GM10248 (cell line): ENCODE data around the gene PC.
A peak's percentile ranks its signal among the peaks of the same experiment; 100 is the strongest.

ENCODE experiments used
- CTCF ChIA-PET: fragments of 300-600 bp; sonication (Branson Sonifier 250); formaldehyde crosslinking; extraction: SDS; loops from one replicate; lab custom pipeline; 2021; ENCODE audit warnings: antibody characterized with exemption; lab: Yijun Ruan, JAX
- POLR2A ChIA-PET: fragments of 350-650 bp; sonication (Branson Sonifier 250); formaldehyde crosslinking; extraction: SDS; loops from one replicate; lab custom pipeline; 2020; ENCODE audit warnings: antibody characterized with exemption; lab: Yijun Ruan, JAX
- DNase-seq: peaks from one replicate; pipeline ENCODE4 v3.0.0; 2012; ENCODE audit errors: extremely low spot score
- TF ChIP-seq, protein P1 (sequence below): IDR thresholded peaks from 2 replicates; pipeline ENCODE4 v1.5.1; 2012; ENCODE audit warnings: mild to moderate bottlenecking, low read depth; ENCODE audit errors: extremely low read depth, missing control alignments, control extremely low read depth

Gene PC

DNA sequence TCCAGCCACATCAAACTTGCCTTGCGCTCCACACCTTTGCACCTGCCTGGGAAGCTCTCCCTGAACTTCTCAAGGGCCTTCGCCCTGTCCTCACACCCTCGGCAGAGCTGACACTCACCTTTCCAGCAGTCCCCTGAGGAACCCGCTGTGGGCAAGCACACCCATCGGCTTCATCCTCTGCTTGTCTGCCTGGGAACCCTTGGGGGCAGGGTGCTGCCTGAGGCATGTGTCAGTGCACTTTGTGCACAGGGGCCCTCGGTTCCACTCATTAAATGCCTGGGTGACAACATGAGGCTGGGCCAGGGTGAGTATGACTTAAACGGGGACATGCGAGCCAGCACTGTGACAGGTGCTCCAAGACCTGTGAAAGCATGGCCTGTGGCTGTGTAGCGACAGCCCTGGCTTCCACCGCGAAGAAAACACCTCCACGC is 103.9 kb downstream of the PC start:
- POLR2A ChIA-PET = no interaction called here
- DNase-seq = no peak
- CTCF ChIA-PET = interaction anchor here (1.0 to 1.5 kb wide), 3 partner anchors 10 to 528 kb away, joined by 3 to 6 read pairs (median 3); no protein-coding TSS in a partner anchor
- TF ChIP-seq, protein P1, sequence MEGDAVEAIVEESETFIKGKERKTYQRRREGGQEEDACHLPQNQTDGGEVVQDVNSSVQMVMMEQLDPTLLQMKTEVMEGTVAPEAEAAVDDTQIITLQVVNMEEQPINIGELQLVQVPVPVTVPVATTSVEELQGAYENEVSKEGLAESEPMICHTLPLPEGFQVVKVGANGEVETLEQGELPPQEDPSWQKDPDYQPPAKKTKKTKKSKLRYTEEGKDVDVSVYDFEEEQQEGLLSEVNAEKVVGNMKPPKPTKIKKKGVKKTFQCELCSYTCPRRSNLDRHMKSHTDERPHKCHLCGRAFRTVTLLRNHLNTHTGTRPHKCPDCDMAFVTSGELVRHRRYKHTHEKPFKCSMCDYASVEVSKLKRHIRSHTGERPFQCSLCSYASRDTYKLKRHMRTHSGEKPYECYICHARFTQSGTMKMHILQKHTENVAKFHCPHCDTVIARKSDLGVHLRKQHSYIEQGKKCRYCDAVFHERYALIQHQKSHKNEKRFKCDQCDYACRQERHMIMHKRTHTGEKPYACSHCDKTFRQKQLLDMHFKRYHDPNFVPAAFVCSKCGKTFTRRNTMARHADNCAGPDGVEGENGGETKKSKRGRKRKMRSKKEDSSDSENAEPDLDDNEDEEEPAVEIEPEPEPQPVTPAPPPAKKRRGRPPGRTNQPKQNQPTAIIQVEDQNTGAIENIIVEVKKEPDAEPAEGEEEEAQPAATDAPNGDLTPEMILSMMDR = no peak

DNA sequence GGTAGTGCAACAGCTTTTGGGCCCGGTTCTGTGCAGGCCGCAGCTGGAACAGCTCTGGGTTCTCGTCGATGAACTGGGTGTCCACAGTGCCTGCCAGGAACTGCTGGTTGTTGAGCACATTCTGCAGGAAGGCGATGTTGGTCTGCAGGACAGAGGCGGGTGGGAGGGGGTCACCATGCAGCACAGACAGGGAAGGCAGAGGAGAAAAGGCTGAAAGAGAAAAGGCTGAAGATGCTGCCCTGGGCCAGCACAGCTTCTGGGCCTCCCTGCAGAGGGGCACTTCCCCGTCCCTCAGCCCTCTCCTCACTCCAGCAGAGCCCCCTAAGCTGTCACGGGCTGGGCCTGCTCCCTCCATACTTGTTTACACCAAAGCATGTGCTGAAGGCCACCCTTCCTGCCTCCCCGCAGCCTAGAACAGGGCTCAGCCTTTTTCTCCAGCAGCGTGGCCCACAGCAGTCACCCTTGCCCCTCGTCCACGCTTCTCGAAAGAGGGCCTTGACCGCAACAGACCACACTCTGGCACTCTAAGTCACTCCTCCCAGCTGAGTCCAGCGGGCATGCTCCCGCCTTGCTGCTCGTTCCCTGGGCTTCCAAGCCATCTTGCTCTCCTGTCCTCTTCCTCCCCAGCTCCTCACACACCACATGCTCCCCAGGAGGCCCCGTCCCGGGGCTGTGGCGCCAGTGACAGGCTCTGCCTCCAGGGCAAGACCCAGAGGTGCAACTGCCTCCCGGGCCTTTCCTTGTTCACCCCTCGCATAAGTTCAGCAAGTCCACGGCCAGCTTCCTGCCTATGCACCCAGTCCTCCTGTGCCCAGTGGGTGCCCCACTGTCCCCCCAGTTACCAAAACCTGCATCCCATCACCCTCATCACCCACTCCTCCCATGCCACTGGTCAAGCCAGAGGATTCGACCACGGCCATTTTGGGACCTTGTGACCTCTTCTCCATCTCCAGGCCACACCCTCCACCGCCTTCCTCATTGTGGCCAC is 104.6 kb downstream of the PC start:
- ChIA-PET CTCF (interaction anchor here (0.7 to 2.1 kb wide), 6 partner anchors 9 to 528 kb away, joined by 3 to 11 read pairs (median 4); partner anchors contain the start of gene RCE1), POLR2A (no interaction called here)

DNA sequence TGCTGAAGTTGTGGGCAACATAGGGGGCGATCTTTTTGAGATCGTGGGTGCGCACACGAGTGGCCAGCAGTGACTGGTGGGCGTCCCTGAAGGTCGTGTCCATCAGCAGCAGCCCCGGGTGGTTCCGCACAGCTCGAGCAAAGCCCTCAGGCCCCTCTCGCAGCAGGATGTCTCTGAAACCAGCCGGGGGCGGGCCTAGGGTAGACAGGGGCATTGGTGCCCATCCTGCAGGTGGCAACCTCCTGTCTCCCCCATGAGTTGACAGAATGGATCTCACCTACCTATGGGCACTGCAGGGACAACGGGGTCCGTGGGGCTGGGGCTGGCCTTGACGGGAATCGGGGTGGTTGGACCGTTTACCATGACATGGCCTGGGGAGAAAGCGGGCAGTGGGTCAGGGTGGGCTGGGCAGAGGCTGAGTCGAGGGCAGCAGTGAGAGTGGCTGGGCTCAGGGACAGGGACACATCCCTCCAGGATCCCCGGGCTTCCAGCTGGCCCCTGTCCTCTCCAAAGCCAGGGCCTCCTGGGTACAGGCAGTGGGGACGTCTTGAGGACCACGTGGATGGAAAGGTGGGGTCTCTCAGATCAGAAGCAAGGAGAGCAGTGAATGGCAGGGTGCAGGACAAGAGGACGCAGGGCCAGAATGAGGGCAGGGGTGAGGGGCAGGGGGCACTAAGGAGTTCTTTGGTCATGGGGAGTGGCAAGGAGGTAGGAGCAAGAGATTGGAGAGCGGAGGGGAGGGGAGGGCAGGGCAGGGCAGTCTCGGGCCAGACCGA is 105.5 kb downstream of the PC start:
- POLR2A ChIA-PET = no interaction called here
- CTCF ChIA-PET = interaction anchor here (0.7 to 3.5 kb wide), 9 partner anchors 9 to 175 kb away, joined by 3 to 13 read pairs (median 4); partner anchors contain the start of genes RBM4B and RCE1

More for the DNA sequence above, 104.6 kb downstream of the PC start:
- DNase-seq = no peak
- TF ChIP-seq, protein P1 = no peak

DNA sequence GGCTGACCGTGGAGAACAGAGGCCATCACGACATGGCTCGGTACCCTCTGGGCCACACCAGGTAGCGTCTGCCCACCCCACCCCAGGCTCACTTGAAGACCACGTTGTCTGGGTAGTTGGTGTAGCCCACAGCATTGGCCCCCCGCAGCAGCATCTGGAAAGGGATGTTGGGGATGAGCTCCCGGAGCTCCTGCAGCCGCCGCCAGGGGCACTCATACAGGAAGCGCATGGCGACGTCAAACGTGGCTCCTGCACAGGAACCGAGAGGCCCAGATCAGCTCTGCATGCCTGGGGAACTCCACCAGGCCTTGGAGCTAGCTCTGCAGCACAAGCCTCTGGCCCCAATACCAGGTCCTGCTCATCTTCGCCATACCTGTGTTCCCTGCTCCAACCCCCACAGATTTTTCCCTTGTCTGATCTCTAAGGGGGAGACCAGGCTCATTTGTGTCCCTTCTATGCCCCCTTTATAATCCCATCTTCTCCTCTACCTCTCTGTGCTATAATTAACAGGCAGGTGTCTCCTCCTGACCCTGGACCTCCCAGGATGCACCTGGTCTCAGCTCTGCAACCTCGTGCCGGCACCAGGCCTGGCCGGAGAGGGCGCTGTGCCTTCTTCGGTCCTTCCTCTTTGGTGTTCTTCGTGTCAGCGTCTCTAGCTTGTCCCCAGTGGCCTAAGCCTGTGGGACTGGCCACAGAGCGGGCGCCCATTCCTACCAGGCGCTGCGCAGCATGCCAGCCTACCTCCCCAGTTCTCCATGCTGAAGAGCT is 106.3 kb downstream of the PC start:
- no peak for DNase-seq
- TF ChIP-seq, protein P1 = peak; percentile 20
- ChIA-PET POLR2A (interaction anchor here (1.0 kb wide), 1 partner anchor 10 kb away, joined by 5 read pairs; no protein-coding TSS in a partner anchor), CTCF (interaction anchor here (0.7 to 3.5 kb wide), 13 partner anchors 8 to 508 kb away, joined by 3 to 13 read pairs (median 4); partner anchors contain the start of genes RBM4B and RCE1)

More for the DNA sequence above, 105.5 kb downstream of the PC start:
- DNase-seq = no peak
- TF ChIP-seq, protein P1 = no peak

DNA sequence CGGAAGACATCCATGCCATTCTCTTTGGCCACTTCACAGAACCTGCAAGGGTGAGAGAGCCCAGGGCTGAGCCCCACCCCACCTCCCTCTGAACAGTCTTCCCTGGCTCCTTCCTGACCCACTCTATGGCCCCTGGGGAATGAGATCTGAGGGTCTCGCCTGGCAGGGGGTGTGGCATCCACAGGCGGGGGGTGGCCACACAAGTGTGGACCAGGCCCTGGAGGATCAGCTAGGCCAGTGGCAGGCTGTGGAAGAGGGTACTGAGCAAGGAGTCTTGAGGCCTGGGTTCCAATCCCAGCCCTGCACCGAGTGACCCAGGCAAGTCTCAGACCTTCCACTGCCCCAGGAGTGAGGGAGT is 107.0 kb downstream of the PC start:
- ChIA-PET CTCF (interaction anchor here (1.0 to 3.5 kb wide), 11 partner anchors 7 to 507 kb away, joined by 3 to 13 read pairs (median 4); partner anchors contain the start of gene RCE1), POLR2A (interaction anchor here (1.0 kb wide), 1 partner anchor 9 kb away, joined by 5 read pairs; no protein-coding TSS in a partner anchor)
- DNase-seq = no peak
- TF ChIP-seq, protein P1 = no peak
